CD4-positive, alpha-beta memory T cell (primary cell): Measurements from ENCODE around the gene ESRRG. TPM values are rescaled to one million over a fixed set of nuclear protein-coding genes. Genes with fewer than 3 reads are reported as not detected.

Experiments
- CTCF ChIA-PET: fragments of 350-600 bp; sonication (Branson Sonifier 250); formaldehyde crosslinking; loops from one replicate; lab custom pipeline; 2021; ENCODE audit warnings: inconsistent platforms; ENCODE audit not compliant: partially characterized antibody; lab: Charles Lee
- POLR2A ChIA-PET: fragments of 350-600 bp; sonication (Branson Sonifier 250); formaldehyde crosslinking; loops from one replicate; lab custom pipeline; 2021; ENCODE audit not compliant: partially characterized antibody; lab: Charles Lee
- DNase-seq, 5 donors: peaks; one replicate each; pipeline versions ENCODE4 v3.0.0 to v3.0.0-alpha.2; 2020 to 2022; ENCODE audit warnings: mixed read lengths in 1 of 5
- H3K27ac ChIP-seq: one replicate; pipeline ENCODE4 v1.7.0; 2013; ENCODE audit warnings: low read depth, low read length
- H3K27me3 ChIP-seq: 2 replicates; pipeline ENCODE4 v1.7.0; 2013; ENCODE audit warnings: mild to moderate bottlenecking, low read length, moderate library complexity; ENCODE audit not compliant: insufficient read depth
- H3K36me3 ChIP-seq: 2 replicates; pipeline ENCODE4 v1.7.0; 2013; ENCODE audit warnings: mild to moderate bottlenecking, low read length, moderate library complexity; ENCODE audit not compliant: insufficient read depth
- H3K4me1 ChIP-seq: 2 replicates; pipeline ENCODE4 v1.7.0; 2013; ENCODE audit warnings: mild to moderate bottlenecking, low read length, moderate library complexity; ENCODE audit not compliant: insufficient read depth
- H3K4me3 ChIP-seq, 2 donors: one replicate each; pipeline ENCODE4 v1.7.0; 2013; ENCODE audit warnings: low read length in 2 of 2, mild to moderate bottlenecking in 1 of 2
- H3K9me3 ChIP-seq, 2 donors: one replicate each; pipeline ENCODE4 v1.7.0; 2013; ENCODE audit warnings: low read length in 2 of 2, control low read depth in 1 of 2; ENCODE audit not compliant: control insufficient read depth in 1 of 2
- H3K27ac Mint-ChIP-seq, 7 donors: one replicate each; pipeline ENCODE4 v1.8.0; 2020 to 2021; ENCODE audit warnings: mixed read lengths in 7 of 7, mild to moderate bottlenecking in 6 of 7, inconsistent platforms in 3 of 7, moderate library complexity in 3 of 7
- H3K27me3 Mint-ChIP-seq, 2 donors: one replicate each; pipeline ENCODE4 v1.8.0; 2020 to 2021; ENCODE audit warnings: mixed read lengths in 2 of 2
- H3K36me3 Mint-ChIP-seq, 2 donors: one replicate each; pipeline ENCODE4 v1.8.0; 2020 to 2021; ENCODE audit warnings: mixed read lengths in 2 of 2, inconsistent platforms in 1 of 2, mild to moderate bottlenecking in 1 of 2
- H3K4me1 Mint-ChIP-seq, 4 donors: one replicate each; pipeline ENCODE4 v1.8.0; 2020 to 2021; ENCODE audit warnings: mixed read lengths in 4 of 4, mild to moderate bottlenecking in 1 of 4
- H3K4me3 Mint-ChIP-seq, 8 donors: one replicate each; pipeline ENCODE4 v1.8.0; 2020 to 2021; ENCODE audit warnings: mixed read lengths in 8 of 8, mild to moderate bottlenecking in 7 of 8, moderate library complexity in 6 of 8, inconsistent platforms in 3 of 8
- H3K9me3 Mint-ChIP-seq, 8 donors: one replicate each; pipeline ENCODE4 v1.8.0; 2020 to 2021; ENCODE audit warnings: mixed read lengths in 8 of 8, mild to moderate bottlenecking in 5 of 8, inconsistent platforms in 3 of 8, moderate library complexity in 1 of 8
- intact Hi-C: fragments of 100-400 bp; cut with micrococcal nuclease; formaldehyde crosslinking; loops from one replicate; pipeline ENCODE4 v1.15.1; 2023
- polyA plus RNA-seq, 2 donors: library from polyadenylated mRNA; unstranded; fragments of 300-500 nt; fragmentation: Illumina TruSeq; gene quantifications; one replicate each; pipeline ENCODE4 v1.2.3, GENCODE V29; 2021
- total RNA-seq, 2 experiments: library from RNA; stranded (reverse); gene quantifications; one replicate each; pipeline ENCODE4 v1.2.3, GENCODE V29; 2021

Gene ESRRG
- total and polyA plus RNA-seq, 4 experiments from 2014 or later: not detected

GRCh38 chr1:216562383-216562782 is 160.8 kb downstream of the ESRRG start:
- Histone ChIP-seq H3K27ac (no peak overlapping the region), H3K27me3 (no peaks in the 10 kb centered on the region), H3K4me1 (no peaks in the 10 kb centered on the region), H3K36me3 (no peaks in the 10 kb centered on the region), H3K9me3 (no peaks in the 10 kb centered on the region), H3K4me3 (no peak overlapping the region)
- intact Hi-C loops: no loop called here
- Mint-ChIP-seq H3K9me3 (peaks cover 0 to 9% (median under 1%) of the 10 kb centered on the region in 8 donors), H3K4me3 (no peak overlapping the region), H3K27ac (no peak overlapping the region), H3K27me3 (no peaks in the 10 kb centered on the region), H3K4me1 (no peaks in the 10 kb centered on the region), H3K36me3 (no peaks in the 10 kb centered on the region)
- ChIA-PET POLR2A (no interaction called here), CTCF (no interaction called here)
- DNase-seq: no peak

- Histone ChIP-seq H3K36me3 (no peaks in the 10 kb centered on the region), H3K27ac (no peak overlapping the region), H3K27me3 (no peaks in the 10 kb centered on the region), H3K4me3 (no peak overlapping the region), H3K4me1 (no peaks in the 10 kb centered on the region), H3K9me3 (no peaks in the 10 kb centered on the region)
- peaks cover 0 to 5% (median 0%) of the 10 kb centered on the region in 8 donors for H3K9me3 Mint-ChIP-seq
- ChIA-PET CTCF (no interaction called here), POLR2A (no interaction called here)
- H3K36me3 Mint-ChIP-seq: no peaks in the 10 kb centered on the region
- no peak overlapping the region for H3K4me3 Mint-ChIP-seq
- H3K27ac Mint-ChIP-seq: no peak overlapping the region
- H3K4me1 Mint-ChIP-seq: no peaks in the 10 kb centered on the region
- intact Hi-C loops: no loop called here
- H3K27me3 Mint-ChIP-seq: no peaks in the 10 kb centered on the region
- no peak for DNase-seq
These were observed 162.7 kb downstream of the ESRRG start for GRCh38 chr1:216560527-216560926.

GRCh38 chr1:216559359-216559758 is 163.9 kb downstream of the ESRRG start:
- Histone ChIP-seq H3K36me3 (no peaks in the 10 kb centered on the region), H3K27ac (no peak overlapping the region), H3K9me3 (no peaks in the 10 kb centered on the region), H3K4me1 (no peaks in the 10 kb centered on the region), H3K4me3 (no peak overlapping the region), H3K27me3 (no peaks in the 10 kb centered on the region)
- Mint-ChIP-seq H3K9me3 (peaks cover 0 to 8% (median 0%) of the 10 kb centered on the region in 8 donors), H3K36me3 (no peaks in the 10 kb centered on the region), H3K4me1 (no peaks in the 10 kb centered on the region), H3K27me3 (no peaks in the 10 kb centered on the region), H3K27ac (no peak overlapping the region), H3K4me3 (no peak overlapping the region)
- intact Hi-C loops: no loop called here
- CTCF ChIA-PET: no interaction called here
- POLR2A ChIA-PET: no interaction called here
- no peak for DNase-seq

- H3K36me3 Mint-ChIP-seq: no peaks in the 10 kb centered on the region
- intact Hi-C loops: no loop called here
- Histone ChIP-seq H3K27ac (no peak overlapping the region), H3K36me3 (no peaks in the 10 kb centered on the region), H3K9me3 (no peaks in the 10 kb centered on the region), H3K4me1 (no peaks in the 10 kb centered on the region), H3K27me3 (no peaks in the 10 kb centered on the region), H3K4me3 (no peak overlapping the region)
- no peak for DNase-seq
- H3K4me1 Mint-ChIP-seq: no peaks in the 10 kb centered on the region
- no peak overlapping the region for H3K27ac Mint-ChIP-seq
- H3K9me3 Mint-ChIP-seq: peaks cover 0 to 12% (median 2%) of the 10 kb centered on the region in 8 donors
- H3K27me3 Mint-ChIP-seq: no peaks in the 10 kb centered on the region
- no peak overlapping the region for H3K4me3 Mint-ChIP-seq
- POLR2A ChIA-PET: no interaction called here
- CTCF ChIA-PET: no interaction called here
These were observed 167.6 kb downstream of the ESRRG start for GRCh38 chr1:216555653-216556052.

GRCh38 chr1:216554934-216555333 is 168.3 kb downstream of the ESRRG start:
- Histone ChIP-seq H3K36me3 (no peaks in the 10 kb centered on the region), H3K4me1 (no peaks in the 10 kb centered on the region), H3K27ac (no peak overlapping the region), H3K4me3 (no peak overlapping the region), H3K27me3 (no peaks in the 10 kb centered on the region), H3K9me3 (no peaks in the 10 kb centered on the region)
- intact Hi-C loops: no loop called here
- peaks cover 0 to 7% (median 3%) of the 10 kb centered on the region in 8 donors for H3K9me3 Mint-ChIP-seq
- no peak overlapping the region for H3K4me3 Mint-ChIP-seq
- CTCF ChIA-PET: no interaction called here
- POLR2A ChIA-PET: no interaction called here
- H3K27ac Mint-ChIP-seq: no peak overlapping the region
- no peaks in the 10 kb centered on the region for H3K36me3 Mint-ChIP-seq
- H3K4me1 Mint-ChIP-seq: no peaks in the 10 kb centered on the region
- H3K27me3 Mint-ChIP-seq: no peaks in the 10 kb centered on the region
- DNase-seq: no peak

GRCh38 chr1:216553766-216554165 is 169.5 kb downstream of the ESRRG start:
- Mint-ChIP-seq H3K4me1 (no peaks in the 10 kb centered on the region), H3K27me3 (no peaks in the 10 kb centered on the region)
- POLR2A ChIA-PET: no interaction called here

GRCh38 chr1:216553040-216553439 is 170.2 kb downstream of the ESRRG start:
- no peak overlapping the region for H3K27ac Mint-ChIP-seq
- no peaks in the 10 kb centered on the region for H3K4me1 Mint-ChIP-seq
- H3K27me3 ChIP-seq: no peaks in the 10 kb centered on the region
- H3K36me3 Mint-ChIP-seq: no peaks in the 10 kb centered on the region
- H3K9me3 ChIP-seq: no peaks in the 10 kb centered on the region
- H3K9me3 Mint-ChIP-seq: peaks cover 0 to 13% (median 4%) of the 10 kb centered on the region in 8 donors
- CTCF ChIA-PET: no interaction called here
- no peak overlapping the region for H3K4me3 ChIP-seq
- no peak overlapping the region for H3K27ac ChIP-seq
- no peaks in the 10 kb centered on the region for H3K36me3 ChIP-seq
- H3K4me3 Mint-ChIP-seq: no peak overlapping the region
- no peaks in the 10 kb centered on the region for H3K4me1 ChIP-seq
- POLR2A ChIA-PET: no interaction called here
- no peaks in the 10 kb centered on the region for H3K27me3 Mint-ChIP-seq
- DNase-seq: no peak
- intact Hi-C loops: no loop called here

More at GRCh38 chr1:216553766-216554165, 169.5 kb downstream of the ESRRG start:
- Histone ChIP-seq H3K36me3 (no peaks in the 10 kb centered on the region), H3K9me3 (no peaks in the 10 kb centered on the region), H3K27ac (no peak overlapping the region), H3K4me3 (no peak overlapping the region), H3K27me3 (no peaks in the 10 kb centered on the region), H3K4me1 (no peaks in the 10 kb centered on the region)
- intact Hi-C loops: no loop called here
- H3K36me3 Mint-ChIP-seq: no peaks in the 10 kb centered on the region
- no peak for DNase-seq
- CTCF ChIA-PET: no interaction called here
- no peak overlapping the region for H3K4me3 Mint-ChIP-seq
- H3K27ac Mint-ChIP-seq: no peak overlapping the region
- peaks cover 0 to 10% (median 4%) of the 10 kb centered on the region in 8 donors for H3K9me3 Mint-ChIP-seq

- peaks cover 0 to 19% (median 2%) of the 10 kb centered on the region in 8 donors for H3K9me3 Mint-ChIP-seq
- no peaks in the 10 kb centered on the region for H3K4me1 Mint-ChIP-seq
- no peak for DNase-seq
- intact Hi-C loops: no loop called here
- Histone ChIP-seq H3K4me3 (no peak overlapping the region), H3K4me1 (no peaks in the 10 kb centered on the region), H3K27me3 (no peaks in the 10 kb centered on the region), H3K27ac (no peak overlapping the region), H3K9me3 (no peaks in the 10 kb centered on the region), H3K36me3 (no peaks in the 10 kb centered on the region)
- no peak overlapping the region for H3K27ac Mint-ChIP-seq
- no peak overlapping the region for H3K4me3 Mint-ChIP-seq
- POLR2A ChIA-PET: no interaction called here
- no peaks in the 10 kb centered on the region for H3K36me3 Mint-ChIP-seq
- CTCF ChIA-PET: interaction anchor here (1.4 kb wide), 1 partner anchor 17 kb away, joined by 3 read pairs; no protein-coding TSS in a partner anchor
- H3K27me3 Mint-ChIP-seq: no peaks in the 10 kb centered on the region
These were observed 173.4 kb downstream of the ESRRG start for GRCh38 chr1:216549796-216550195.
